Body of pancreas (tissue), 4 donors: Measurements from ENCODE around the gene CNST.

Experiments used
- POLR2A ChIP-seq, 3 donors: fragments of 450-650 bp; IDR thresholded peaks; one replicate each; pipeline ENCODE4 v1.6.1; 2016; ENCODE audit warnings: antibody characterized with exemption in 3 of 3, mild to moderate bottlenecking in 2 of 3
- TF ChIP-seq, protein P1 (sequence below), 7 experiments: fragments of 450-650 bp in 4 of 7; fragments of 200-600 bp in 3 of 7; sonication (generic) in 3 of 7; IDR thresholded peaks; one replicate each; pipeline ENCODE4 v1.5.1; 2016 to 2019; ENCODE audit warnings: antibody characterized with exemption in 7 of 7

DNA sequence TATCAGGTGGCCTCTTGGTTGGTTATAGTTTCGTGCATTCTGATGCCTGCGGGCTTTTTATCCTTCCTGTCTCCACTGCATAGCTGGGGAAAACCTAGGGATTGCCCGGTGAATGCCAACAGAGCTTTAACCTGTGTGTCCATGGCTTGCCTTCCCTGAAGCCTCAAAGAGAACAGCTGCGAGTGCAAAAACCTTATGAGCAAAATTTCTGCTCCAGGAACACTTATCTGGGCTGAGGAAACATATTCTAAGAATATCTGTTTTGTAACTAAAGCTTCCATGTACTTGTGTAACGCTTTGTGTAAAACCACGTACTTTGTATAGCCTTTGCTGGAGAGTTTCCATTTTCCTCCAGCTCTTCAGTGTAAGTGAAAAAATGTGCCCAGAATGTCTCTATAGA lies 7.2 kb downstream of the CNST start:
- TF ChIP-seq POLR2A (IDR thresholded peaks at IDR 0.05) = no peak
- TF ChIP-seq, protein P1, sequence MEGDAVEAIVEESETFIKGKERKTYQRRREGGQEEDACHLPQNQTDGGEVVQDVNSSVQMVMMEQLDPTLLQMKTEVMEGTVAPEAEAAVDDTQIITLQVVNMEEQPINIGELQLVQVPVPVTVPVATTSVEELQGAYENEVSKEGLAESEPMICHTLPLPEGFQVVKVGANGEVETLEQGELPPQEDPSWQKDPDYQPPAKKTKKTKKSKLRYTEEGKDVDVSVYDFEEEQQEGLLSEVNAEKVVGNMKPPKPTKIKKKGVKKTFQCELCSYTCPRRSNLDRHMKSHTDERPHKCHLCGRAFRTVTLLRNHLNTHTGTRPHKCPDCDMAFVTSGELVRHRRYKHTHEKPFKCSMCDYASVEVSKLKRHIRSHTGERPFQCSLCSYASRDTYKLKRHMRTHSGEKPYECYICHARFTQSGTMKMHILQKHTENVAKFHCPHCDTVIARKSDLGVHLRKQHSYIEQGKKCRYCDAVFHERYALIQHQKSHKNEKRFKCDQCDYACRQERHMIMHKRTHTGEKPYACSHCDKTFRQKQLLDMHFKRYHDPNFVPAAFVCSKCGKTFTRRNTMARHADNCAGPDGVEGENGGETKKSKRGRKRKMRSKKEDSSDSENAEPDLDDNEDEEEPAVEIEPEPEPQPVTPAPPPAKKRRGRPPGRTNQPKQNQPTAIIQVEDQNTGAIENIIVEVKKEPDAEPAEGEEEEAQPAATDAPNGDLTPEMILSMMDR (IDR thresholded peaks at IDR 0.05) = no peak
